HepG2 (cell line): ENCODE measurements around the gene RDH13. TPM values are rescaled to one million over a fixed set of nuclear protein-coding genes. Genes with fewer than 3 reads are reported as not detected.

Experiments
- EEA1 ChIP-seq: sonication (generic); formaldehyde crosslinking; IDR thresholded peaks from 2 replicates; pipeline ENCODE4 v1.5.1; 2020; ENCODE audit warnings: mild to moderate bottlenecking, missing genetic modification reagents, borderline replicate concordance
- EZH2 ChIP-seq: conservative IDR thresholded peaks from 2 replicates; pipeline ENCODE4 v1.6.1; 2012; ENCODE audit warnings: mild to moderate bottlenecking, low read depth, low read length, moderate library complexity
- FOXO4 ChIP-seq: sonication (generic); formaldehyde crosslinking; conservative IDR thresholded peaks from 2 replicates; pipeline ENCODE4 v1.8.1; 2023; ENCODE audit warnings: missing genetic modification reagents
- GATA4 ChIP-seq: sonication (generic); IDR thresholded peaks from 2 replicates; pipeline ENCODE4 v1.6.1; 2016; ENCODE audit warnings: antibody characterized with exemption, low read depth, borderline replicate concordance
- HNRNPK ChIP-seq: fragments of 200-400 bp; formaldehyde crosslinking; IDR thresholded peaks from 2 replicates; pipeline ENCODE4 v1.6.1; 2018; ENCODE audit warnings: low read length, low read depth, moderate library complexity, mild to moderate bottlenecking; ENCODE audit not compliant: poor library complexity, severe bottlenecking
- IKZF4 ChIP-seq: sonication (generic); formaldehyde crosslinking; IDR thresholded peaks from 2 replicates; pipeline ENCODE4 v1.5.1; 2020; ENCODE audit warnings: borderline replicate concordance, mild to moderate bottlenecking, low read depth, missing genetic modification reagents; ENCODE audit errors: not compliant biosample characterization
- IRF9 ChIP-seq: sonication (generic); formaldehyde crosslinking; IDR thresholded peaks from 2 replicates; pipeline ENCODE4 v1.8.0; 2022; ENCODE audit warnings: missing genetic modification reagents, mild to moderate bottlenecking, borderline replicate concordance
- IRX3 ChIP-seq: sonication (generic); formaldehyde crosslinking; IDR thresholded peaks from 2 replicates; pipeline ENCODE4 v1.8.1; 2023; ENCODE audit warnings: mild to moderate bottlenecking, low read depth, missing genetic modification reagents, borderline replicate concordance
- KDM5B ChIP-seq: sonication (generic); formaldehyde crosslinking; IDR thresholded peaks from 2 replicates; pipeline ENCODE4 v1.4.0; 2020; ENCODE audit warnings: missing genetic modification reagents, mild to moderate bottlenecking, borderline replicate concordance
- MXD4 ChIP-seq: IDR thresholded peaks from 2 replicates; pipeline ENCODE4 v1.6.1; 2016; ENCODE audit warnings: mild to moderate bottlenecking, missing biosample characterization, missing genetic modification reagents
- MYPOP ChIP-seq: sonication (generic); formaldehyde crosslinking; IDR thresholded peaks from 2 replicates; pipeline ENCODE4 v1.8.1; 2023; ENCODE audit warnings: mild to moderate bottlenecking, moderate library complexity, missing genetic modification reagents
- RORA ChIP-seq: sonication (generic); formaldehyde crosslinking; IDR thresholded peaks from 2 replicates; pipeline ENCODE4 v1.5.0; 2020; ENCODE audit warnings: mild to moderate bottlenecking, missing genetic modification reagents, moderate library complexity
- SOX6 ChIP-seq, 2 experiments: fragments of 450-650 bp in 1 of 2; sonication (generic) in 1 of 2; formaldehyde crosslinking in 1 of 2; IDR thresholded peaks; 2 replicates each; pipeline versions ENCODE4 v1.4.0 to v1.6.1; 2017 to 2020; ENCODE audit warnings: antibody characterized with exemption in 1 of 2, mild to moderate bottlenecking in 1 of 2, missing genetic modification reagents in 1 of 2
- TFDP2 ChIP-seq: sonication (generic); formaldehyde crosslinking; IDR thresholded peaks from 2 replicates; pipeline ENCODE4 v1.4.0; 2020; ENCODE audit warnings: missing genetic modification reagents
- ZNF513 ChIP-seq: sonication (generic); formaldehyde crosslinking; conservative IDR thresholded peaks from 2 replicates; pipeline ENCODE4 v1.5.0; 2020; ENCODE audit warnings: missing genetic modification reagents
- ZNF652 ChIP-seq: IDR thresholded peaks from 2 replicates; pipeline ENCODE4 v1.6.1; 2016; ENCODE audit warnings: low read depth, borderline replicate concordance
- ZNF792 ChIP-seq: IDR thresholded peaks from 2 replicates; pipeline ENCODE4 v1.6.1; 2016
- ZNF800 ChIP-seq: sonication (generic); formaldehyde crosslinking; IDR thresholded peaks from 2 replicates; pipeline ENCODE4 v1.4.0; 2020; ENCODE audit warnings: missing genetic modification reagents
- polyA plus RNA-seq, 8 experiments: library from polyadenylated mRNA; depleted of rRNA in 3 of 8; stranded (reverse) in 7 of 8; unstranded in 1 of 8; fragments of >200 nt; fragmentation: Illumina TruSeq in 4 of 8; extraction: Trizol in 4 of 8; gene quantifications; 2 replicates each; pipeline versions ENCODE4 v1.2.1 to v1.2.3, GENCODE V29; 2011 to 2016; ENCODE audit warnings: low read depth in 4 of 8, missing spikeins in 1 of 8, mixed read lengths in 1 of 8; ENCODE audit not compliant: insufficient read depth in 1 of 8
- total RNA-seq, 5 experiments: library from RNA; depleted of rRNA; stranded (reverse); fragments of >200 nt; fragmentation: Illumina TruSeq; extraction: Trizol; gene quantifications; 2 replicates each; pipeline ENCODE4 v1.2.3, GENCODE V29; 2016; ENCODE audit warnings: low read depth in 1 of 5

Gene RDH13
- total and polyA plus RNA-seq, 2 of the 13 experiments (the other 11 are each of a cell fraction or from before 2014, with no cell fraction given), result 13.4 to 21.5 TPM

GRCh38 chr19:55062735-55063491 lies at the start of gene RDH13 (continued):
- peak; percentile 43; the same call in 1 of the 2 replicates for TF ChIP-seq ZNF800 (CRISPR knock-in tag)
- TF ChIP-seq IKZF4 (CRISPR knock-in tag), result no peak
- TF ChIP-seq EEA1, result 0 out of 2 replicates have a peak, but pooled peaks have one; percentile 27
- no peak for TF ChIP-seq GATA4
- TF ChIP-seq KDM5B (CRISPR knock-in tag), result peak; percentile 32; the same call in 1 of the 2 replicates
- TF ChIP-seq IRF9 (CRISPR knock-in tag), result 0 out of 2 replicates have a peak, but pooled peaks have one; percentile 48
- no peak for TF ChIP-seq HNRNPK
- no peak for TF ChIP-seq EZH2
- TF ChIP-seq ZNF513 (CRISPR knock-in tag), result no peak
- no peak for TF ChIP-seq SOX6 (IDR thresholded peaks at IDR 0.05)
- TF ChIP-seq SOX6 (CRISPR knock-in tag; IDR thresholded peaks at IDR 0.05), result no peak
- TF ChIP-seq ZNF792 (CRISPR knock-in tag), result no peak
- TF ChIP-seq MYPOP (CRISPR knock-in tag), result peak; percentile 16; the same call in 1 of the 2 replicates
- no peak for TF ChIP-seq RORA (CRISPR knock-in tag)
- TF ChIP-seq ZNF652 (CRISPR knock-in tag), result no peak
- no peak for TF ChIP-seq MXD4 (CRISPR knock-in tag)
- TF ChIP-seq TFDP2, result peak; percentile 43; the same call in 1 of the 2 replicates
- no peak for TF ChIP-seq FOXO4 (CRISPR knock-in tag)
- no peak for TF ChIP-seq IRX3 (CRISPR knock-in tag)
